Activated T-cell treated with anti-CD3 and anti-CD28 coated beads, Interleukin-2, amount 50 U/mL, for 24 hours (primary cell): ENCODE measurements around the gene PPP2R2C.

ENCODE experiments used
- DNase-seq: peaks from one replicate; pipeline ENCODE4 v3.0.0-alpha.2; 2020
- H3K27ac Mint-ChIP-seq: 2 replicates; pipeline ENCODE4 v1.8.0; 2020; ENCODE audit warnings: mild to moderate bottlenecking, mixed read lengths
- H3K27me3 Mint-ChIP-seq: 2 replicates; pipeline ENCODE4 v1.8.0; 2020; ENCODE audit warnings: mixed read lengths
- H3K36me3 Mint-ChIP-seq: 2 replicates; pipeline ENCODE4 v1.8.0; 2020; ENCODE audit warnings: low read depth, mixed read lengths
- H3K4me1 Mint-ChIP-seq: 2 replicates; pipeline ENCODE4 v1.8.0; 2020; ENCODE audit warnings: low read depth, mixed read lengths
- H3K4me3 Mint-ChIP-seq: 2 replicates; pipeline ENCODE4 v1.8.0; 2020; ENCODE audit warnings: mild to moderate bottlenecking, moderate library complexity, mixed read lengths
- H3K9me3 Mint-ChIP-seq: 2 replicates; pipeline ENCODE4 v1.8.0; 2020; ENCODE audit warnings: mixed read lengths

PPP2R2C gene

DNA sequence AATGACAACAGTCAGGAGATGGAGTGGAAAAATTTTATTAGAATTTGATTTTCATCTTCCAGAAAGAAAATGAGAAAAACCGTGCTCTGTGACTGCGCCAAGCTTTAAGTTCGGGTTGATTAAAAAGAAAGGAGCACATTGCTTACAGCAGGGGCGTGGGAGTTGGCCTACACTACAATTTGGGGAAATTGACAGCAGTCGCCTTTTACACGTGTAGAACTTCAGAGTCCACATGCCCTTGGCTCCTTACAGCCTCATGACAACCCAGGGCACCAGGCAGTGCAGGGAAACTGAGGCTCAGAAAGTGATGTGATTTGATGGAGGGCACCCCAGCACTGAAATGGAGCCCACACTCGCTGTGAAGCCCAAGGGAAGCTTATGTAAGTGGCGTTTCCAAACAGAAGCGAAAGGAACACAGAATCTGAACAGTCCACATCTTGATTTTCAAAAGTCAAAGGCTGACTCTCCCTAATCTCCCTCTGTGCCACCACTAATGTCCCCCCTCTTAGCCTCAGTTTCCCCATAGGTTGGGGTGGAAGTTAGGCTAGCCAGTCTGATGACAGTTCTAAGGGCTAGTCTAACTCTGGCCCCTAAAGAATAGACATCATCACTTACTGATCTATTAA, 5.5 kb downstream of the PPP2R2C start:
- H3K27me3 Mint-ChIP-seq, result peaks cover 68% of the 10 kb centered on the region
- peaks cover 4% of the 10 kb centered on the region for H3K4me1 Mint-ChIP-seq
- no peak for DNase-seq
- no peaks in the 10 kb centered on the region for H3K9me3 Mint-ChIP-seq
- H3K36me3 Mint-ChIP-seq, result no peaks in the 10 kb centered on the region
- no peak overlapping the region for H3K4me3 Mint-ChIP-seq
- no peak overlapping the region for H3K27ac Mint-ChIP-seq

DNA sequence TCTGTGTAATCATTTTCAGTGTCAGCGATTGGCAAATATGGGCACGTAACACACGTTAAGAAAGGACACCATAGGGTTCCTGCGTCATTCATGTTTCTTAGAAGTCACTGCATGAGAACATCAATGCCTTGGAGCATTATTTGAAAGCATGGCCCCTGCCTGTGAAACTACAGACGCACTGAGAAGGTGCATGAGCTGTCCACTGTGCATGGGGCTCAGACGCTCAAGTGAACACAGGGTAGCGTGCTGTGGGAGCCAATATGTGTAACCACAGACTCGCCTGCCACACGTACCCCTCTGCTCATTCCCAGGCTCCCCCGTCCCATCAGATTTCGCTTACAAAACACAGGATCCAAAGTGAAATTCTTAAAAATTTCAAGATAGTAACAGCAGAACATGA, 6.5 kb downstream of the PPP2R2C start:
- H3K27ac Mint-ChIP-seq, result no peak overlapping the region
- H3K36me3 Mint-ChIP-seq, result no peaks in the 10 kb centered on the region
- no peak overlapping the region for H3K4me3 Mint-ChIP-seq
- DNase-seq, result no peak
- H3K9me3 Mint-ChIP-seq, result no peaks in the 10 kb centered on the region
- peaks cover 4% of the 10 kb centered on the region for H3K4me1 Mint-ChIP-seq
- H3K27me3 Mint-ChIP-seq, result peaks cover 71% of the 10 kb centered on the region

DNA sequence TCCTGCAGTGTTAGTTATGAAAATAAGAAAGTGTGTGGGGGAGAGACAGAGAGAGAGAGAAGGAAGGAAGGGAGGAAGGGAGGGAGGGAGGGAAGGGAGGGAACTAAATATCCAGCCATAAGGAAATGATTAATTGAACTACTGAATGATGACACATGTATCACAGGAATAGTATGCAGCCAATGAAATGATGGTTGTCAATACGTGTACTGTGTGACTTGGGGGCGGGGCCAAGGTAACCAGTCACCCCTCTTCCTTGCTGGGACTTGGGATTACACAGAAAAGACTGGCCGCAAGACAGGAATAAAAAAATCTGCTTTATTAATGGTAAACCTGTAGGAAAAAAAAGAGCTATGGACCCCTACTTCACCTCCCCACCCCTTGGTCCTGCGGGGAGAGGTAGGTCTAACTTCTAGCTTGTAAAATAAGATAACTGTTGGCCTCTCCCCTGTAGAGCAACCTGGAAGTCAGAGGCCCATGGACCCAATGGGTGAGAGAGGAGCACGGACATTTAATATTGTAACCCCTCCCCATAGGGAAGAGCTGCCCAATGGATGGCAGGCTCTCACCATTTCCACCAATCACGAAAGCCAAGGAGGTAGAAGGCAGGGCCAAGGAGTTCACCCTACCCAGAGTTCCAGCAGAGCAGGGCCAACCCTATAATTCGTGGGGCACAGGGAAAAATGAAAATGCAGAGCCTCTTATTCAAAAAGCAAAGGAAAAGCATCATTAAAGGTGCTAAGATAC, 7.4 kb downstream of the PPP2R2C start:
- no peak overlapping the region for H3K4me3 Mint-ChIP-seq
- H3K27me3 Mint-ChIP-seq, result peaks cover 73% of the 10 kb centered on the region
- no peaks in the 10 kb centered on the region for H3K36me3 Mint-ChIP-seq

DNA sequence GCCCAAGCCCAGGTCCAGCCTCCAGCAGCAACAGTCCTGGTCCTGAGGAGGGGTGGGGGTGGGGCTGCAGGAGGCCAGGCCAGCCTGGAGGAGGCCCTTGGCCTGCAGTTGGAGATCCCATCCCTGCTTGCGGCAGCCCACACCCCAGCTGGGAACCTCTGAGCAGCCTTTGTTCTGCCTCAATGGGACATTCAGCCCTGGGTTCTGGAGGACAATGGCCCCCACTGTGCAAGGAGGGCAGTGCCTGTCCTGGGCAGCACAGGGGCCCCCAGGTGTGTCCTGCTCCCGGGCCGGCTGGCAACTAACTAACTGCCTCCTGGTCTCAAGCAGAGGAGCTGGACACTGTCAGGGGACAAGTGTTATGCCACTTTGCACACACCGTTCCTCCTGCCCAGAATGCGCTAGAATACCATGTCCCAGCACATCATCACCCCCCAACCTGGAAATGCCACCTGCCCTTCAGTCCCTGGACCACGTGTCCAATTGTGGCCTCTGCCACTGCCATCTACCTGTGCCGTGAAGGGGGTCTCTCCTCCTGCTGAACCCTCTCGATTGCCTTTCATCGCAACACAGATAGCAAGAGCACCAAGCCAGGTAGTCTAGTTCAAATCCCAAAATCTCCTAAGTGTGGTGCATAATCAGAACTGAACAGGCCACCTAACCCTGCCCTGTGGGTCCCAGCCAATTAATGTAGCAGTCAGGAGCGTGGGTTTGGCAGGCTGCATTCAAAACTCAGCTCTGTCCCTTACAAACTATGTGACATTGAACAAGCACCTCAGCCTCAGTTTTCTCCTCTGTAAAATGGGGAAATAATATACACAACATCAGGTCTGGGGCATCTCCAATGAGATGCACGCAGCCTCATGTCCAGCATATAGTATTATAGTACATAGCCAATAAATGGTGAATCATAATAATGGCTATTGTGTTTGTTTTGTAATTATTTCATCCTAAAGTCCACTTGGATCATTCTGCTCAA, 8.8 kb downstream of the PPP2R2C start:
- Mint-ChIP-seq H3K9me3 (no peaks in the 10 kb centered on the region), H3K4me1 (no peaks in the 10 kb centered on the region)
- peak; percentile 11 for DNase-seq

More for the DNA sequence above, 7.4 kb downstream of the PPP2R2C start:
- no peak for DNase-seq
- no peaks in the 10 kb centered on the region for H3K4me1 Mint-ChIP-seq
- H3K9me3 Mint-ChIP-seq, result no peaks in the 10 kb centered on the region
- H3K27ac Mint-ChIP-seq, result no peak overlapping the region

DNA sequence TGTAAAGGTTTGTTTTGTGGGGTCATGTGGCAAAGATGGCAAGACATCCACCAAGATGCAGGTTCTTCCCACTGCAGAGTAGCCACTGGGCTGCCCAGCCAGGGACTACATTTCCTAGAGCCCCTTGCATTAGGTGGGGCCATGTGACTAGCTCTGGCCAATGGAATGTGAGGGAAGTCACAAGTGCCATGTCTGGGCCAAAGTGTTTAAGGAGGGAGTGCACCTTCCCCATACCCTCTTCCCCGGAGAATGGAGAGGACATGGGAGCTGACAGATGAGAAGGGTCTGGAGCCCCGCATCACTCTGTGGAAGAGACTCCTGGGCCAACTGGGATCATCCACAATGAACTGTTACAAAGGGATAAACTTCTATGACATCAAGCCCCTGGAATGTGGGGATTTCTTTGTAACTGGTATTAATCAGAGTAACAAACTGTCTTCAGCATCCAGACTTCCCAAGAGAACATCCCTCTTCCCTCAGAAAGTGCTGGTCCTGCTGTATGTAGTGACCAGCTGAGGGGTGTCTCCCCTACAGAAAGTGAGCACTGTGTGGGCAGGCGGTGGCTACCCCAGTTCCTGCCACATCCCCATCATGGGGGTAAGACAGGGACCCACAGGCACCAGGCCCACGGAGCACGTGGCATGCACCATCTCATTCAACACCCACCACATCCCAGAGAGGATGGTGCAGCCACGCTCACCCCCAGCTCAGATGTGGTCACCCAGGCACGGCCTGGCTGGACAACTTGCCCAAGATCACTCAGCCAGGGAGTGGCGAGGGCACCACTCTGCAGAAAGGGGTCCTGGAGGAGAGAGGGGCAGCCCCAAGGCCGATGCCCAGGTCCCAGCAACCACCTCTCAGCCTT, 10.9 kb downstream of the PPP2R2C start:
- peak; percentile 12 for DNase-seq
- no peak overlapping the region for H3K4me3 Mint-ChIP-seq
- H3K36me3 Mint-ChIP-seq, result no peaks in the 10 kb centered on the region
- H3K27me3 Mint-ChIP-seq, result peaks cover 55% of the 10 kb centered on the region
- no peaks in the 10 kb centered on the region for H3K9me3 Mint-ChIP-seq
- no peaks in the 10 kb centered on the region for H3K4me1 Mint-ChIP-seq
- no peak overlapping the region for H3K27ac Mint-ChIP-seq

More for the DNA sequence above, 8.8 kb downstream of the PPP2R2C start:
- Mint-ChIP-seq H3K27ac (no peak overlapping the region), H3K27me3 (peaks cover 67% of the 10 kb centered on the region), H3K36me3 (no peaks in the 10 kb centered on the region), H3K4me3 (no peak overlapping the region)

DNA sequence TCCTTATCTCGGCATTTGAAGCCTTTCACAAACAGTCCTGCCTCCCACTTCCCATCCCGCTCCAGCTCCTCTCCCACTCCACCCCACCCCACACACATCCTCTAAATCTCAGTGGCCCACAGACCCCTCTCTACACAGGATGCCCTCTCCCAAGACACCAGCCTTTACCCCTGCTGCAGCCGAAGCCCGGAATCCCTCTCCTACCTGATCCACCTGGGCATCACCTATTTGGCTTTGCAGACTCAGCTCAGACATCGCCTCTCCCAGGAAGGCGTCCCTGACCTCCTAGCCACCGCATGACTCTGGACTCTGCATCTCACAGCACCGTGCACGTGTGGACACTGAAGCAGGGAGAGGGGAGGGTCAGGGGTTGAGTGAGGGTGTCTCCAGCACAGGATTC, 11.5 kb downstream of the PPP2R2C start:
- no peaks in the 10 kb centered on the region for H3K36me3 Mint-ChIP-seq
- H3K27ac Mint-ChIP-seq, result no peak overlapping the region
- no peak overlapping the region for H3K4me3 Mint-ChIP-seq
- peaks cover 51% of the 10 kb centered on the region for H3K27me3 Mint-ChIP-seq
- no peaks in the 10 kb centered on the region for H3K4me1 Mint-ChIP-seq
- no peaks in the 10 kb centered on the region for H3K9me3 Mint-ChIP-seq
- no peak for DNase-seq

DNA sequence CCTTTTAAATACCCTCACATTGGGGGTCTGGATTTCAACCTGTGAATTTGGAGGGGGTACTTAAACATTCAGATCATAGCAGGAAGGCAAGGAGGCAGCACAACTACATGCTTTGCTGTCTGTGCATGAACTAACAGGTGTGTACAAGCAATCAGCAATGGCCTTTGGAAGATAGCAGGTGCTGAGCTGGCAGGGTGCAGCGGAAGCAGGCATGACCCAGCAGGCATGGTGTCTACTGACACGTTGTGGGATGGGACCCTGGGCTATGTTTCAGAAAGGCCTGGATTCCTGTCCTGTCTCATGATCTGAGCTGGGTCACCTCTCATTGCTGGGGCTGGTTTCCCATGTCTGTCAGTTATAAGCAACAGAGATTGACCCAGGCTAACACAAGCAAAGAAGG, 13.9 kb downstream of the PPP2R2C start:
- no peak overlapping the region for H3K27ac Mint-ChIP-seq
- peaks cover 49% of the 10 kb centered on the region for H3K27me3 Mint-ChIP-seq
- H3K9me3 Mint-ChIP-seq, result no peaks in the 10 kb centered on the region
- DNase-seq, result no peak
- no peaks in the 10 kb centered on the region for H3K4me1 Mint-ChIP-seq
- no peak overlapping the region for H3K4me3 Mint-ChIP-seq
- no peaks in the 10 kb centered on the region for H3K36me3 Mint-ChIP-seq

DNA sequence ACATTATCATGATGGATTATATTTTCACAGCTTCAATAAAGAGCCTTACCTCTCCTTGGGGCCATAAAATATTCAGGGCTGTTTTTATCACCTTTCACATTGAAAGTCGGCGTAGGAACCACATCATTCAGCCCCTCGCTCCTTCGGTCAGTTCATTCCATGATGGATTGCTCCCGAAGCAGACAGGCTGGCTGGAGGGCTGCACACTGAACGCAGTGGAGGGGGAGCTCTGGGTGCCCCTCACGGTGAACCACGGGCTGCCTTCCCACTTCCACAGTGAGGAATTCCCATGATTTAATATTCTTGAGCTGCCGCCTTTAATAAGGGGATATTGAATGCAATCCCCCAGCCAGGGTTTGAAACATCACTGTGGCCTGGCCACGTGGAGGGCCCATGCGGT, 16.0 kb downstream of the PPP2R2C start:
- no peaks in the 10 kb centered on the region for H3K36me3 Mint-ChIP-seq
- H3K4me1 Mint-ChIP-seq, result no peaks in the 10 kb centered on the region
- peaks cover 45% of the 10 kb centered on the region for H3K27me3 Mint-ChIP-seq
- no peak overlapping the region for H3K4me3 Mint-ChIP-seq
- no peak for DNase-seq
- no peak overlapping the region for H3K27ac Mint-ChIP-seq
- no peaks in the 10 kb centered on the region for H3K9me3 Mint-ChIP-seq

DNA sequence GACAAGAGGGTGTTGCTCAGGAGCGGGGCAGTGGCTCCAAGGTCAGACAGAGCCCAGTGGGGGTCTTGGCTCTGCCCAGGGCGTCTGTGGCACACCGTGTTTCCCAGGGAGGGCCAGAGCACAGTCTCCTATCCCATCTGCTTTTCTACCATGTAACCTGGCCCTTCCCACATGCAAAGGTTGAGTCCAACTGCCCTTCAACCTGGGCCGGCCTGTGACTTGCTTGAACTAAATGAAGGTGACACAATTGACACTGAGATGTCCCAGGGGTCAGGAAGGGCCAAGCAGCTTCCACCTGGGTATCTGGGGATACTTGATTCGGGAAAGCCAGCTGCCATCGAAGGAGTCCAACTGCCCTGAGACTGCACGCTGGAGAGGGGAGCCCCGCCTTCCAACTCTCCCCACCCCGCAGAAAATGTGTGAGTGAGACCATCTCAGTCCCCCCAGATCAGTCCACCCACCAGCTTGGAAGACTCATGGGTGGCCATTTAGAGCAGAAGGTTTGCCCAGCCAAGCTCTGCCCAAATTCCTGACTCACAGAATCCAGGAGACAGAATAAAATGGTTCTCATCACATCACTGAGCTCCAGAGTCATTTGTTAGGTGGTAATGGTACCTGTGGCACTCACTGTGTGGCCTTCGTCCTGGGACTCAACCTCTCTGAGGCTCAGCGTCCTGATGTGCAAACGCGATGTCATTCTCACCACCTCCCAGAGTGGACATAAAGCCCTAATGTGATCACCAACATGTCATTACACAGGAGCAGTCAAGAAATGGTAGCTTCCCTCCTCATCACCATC, 18.1 kb downstream of the PPP2R2C start:
- Mint-ChIP-seq H3K4me3 (no peak overlapping the region), H3K9me3 (no peaks in the 10 kb centered on the region), H3K4me1 (no peaks in the 10 kb centered on the region), H3K27ac (no peak overlapping the region), H3K27me3 (peaks cover 28% of the 10 kb centered on the region), H3K36me3 (no peaks in the 10 kb centered on the region)
- no peak for DNase-seq

DNA sequence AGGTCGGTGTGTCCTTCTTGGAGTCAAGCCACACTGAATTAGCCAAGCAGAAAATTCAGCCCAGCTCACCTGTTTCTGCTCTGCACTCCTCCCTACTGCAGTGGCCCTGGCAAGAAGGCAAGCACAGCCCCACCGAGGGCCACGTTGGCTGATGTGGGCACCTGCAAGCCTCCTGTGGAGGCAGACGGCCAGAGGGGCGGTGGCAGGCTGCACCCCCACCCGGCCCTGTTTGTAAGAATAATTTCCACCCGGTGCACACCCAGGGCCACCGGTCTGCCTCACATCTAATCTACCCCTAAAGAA, 18.8 kb downstream of the PPP2R2C start:
- DNase-seq, result no peak
- H3K36me3 Mint-ChIP-seq, result no peaks in the 10 kb centered on the region
- no peaks in the 10 kb centered on the region for H3K4me1 Mint-ChIP-seq

DNA sequence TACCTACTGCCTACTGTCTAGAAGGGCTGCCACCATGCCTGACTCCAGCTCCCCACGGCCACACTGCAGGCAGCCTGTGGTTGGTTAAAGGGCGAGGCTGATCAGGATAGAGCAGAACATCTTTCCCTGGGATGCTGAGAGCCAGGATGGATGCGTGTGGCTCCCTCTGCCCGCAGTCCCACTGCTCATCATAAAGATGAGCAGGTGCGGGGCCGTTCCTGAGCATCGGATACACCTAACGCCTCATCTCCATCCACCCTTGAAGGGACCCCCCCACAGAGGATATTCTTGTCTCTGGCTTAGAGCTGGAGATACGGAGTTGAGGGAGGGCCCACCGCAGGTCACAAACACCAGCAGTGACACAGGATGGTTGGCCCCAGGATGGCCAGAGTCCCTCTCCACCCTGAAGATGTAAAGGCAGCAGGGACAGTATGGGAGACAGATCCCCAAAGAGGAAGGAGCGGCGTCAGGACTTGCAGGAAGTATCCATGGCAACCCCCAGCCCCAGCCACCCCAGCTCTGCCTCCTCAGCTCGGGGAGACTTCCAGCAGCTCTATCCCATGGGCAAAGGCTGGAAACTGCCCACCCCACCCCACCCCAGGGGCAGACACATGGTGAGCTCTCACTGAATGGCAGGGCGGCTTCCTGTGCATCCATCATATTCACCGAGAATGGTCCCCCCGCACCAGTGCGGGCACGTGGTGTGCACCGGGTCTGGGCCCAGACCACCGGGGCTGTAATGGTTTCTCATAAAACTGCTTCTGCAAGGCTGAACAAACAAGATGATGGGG, 19.3 kb downstream of the PPP2R2C start:
- H3K4me3 Mint-ChIP-seq, result no peak overlapping the region
- no peaks in the 10 kb centered on the region for H3K36me3 Mint-ChIP-seq
- no peaks in the 10 kb centered on the region for H3K9me3 Mint-ChIP-seq
- no peaks in the 10 kb centered on the region for H3K4me1 Mint-ChIP-seq
- H3K27me3 Mint-ChIP-seq, result peaks cover 21% of the 10 kb centered on the region
- DNase-seq, result no peak
- no peak overlapping the region for H3K27ac Mint-ChIP-seq

More for the DNA sequence above, 18.8 kb downstream of the PPP2R2C start:
- H3K27ac Mint-ChIP-seq, result no peak overlapping the region
- peaks cover 26% of the 10 kb centered on the region for H3K27me3 Mint-ChIP-seq
- H3K9me3 Mint-ChIP-seq, result no peaks in the 10 kb centered on the region
- H3K4me3 Mint-ChIP-seq, result no peak overlapping the region

DNA sequence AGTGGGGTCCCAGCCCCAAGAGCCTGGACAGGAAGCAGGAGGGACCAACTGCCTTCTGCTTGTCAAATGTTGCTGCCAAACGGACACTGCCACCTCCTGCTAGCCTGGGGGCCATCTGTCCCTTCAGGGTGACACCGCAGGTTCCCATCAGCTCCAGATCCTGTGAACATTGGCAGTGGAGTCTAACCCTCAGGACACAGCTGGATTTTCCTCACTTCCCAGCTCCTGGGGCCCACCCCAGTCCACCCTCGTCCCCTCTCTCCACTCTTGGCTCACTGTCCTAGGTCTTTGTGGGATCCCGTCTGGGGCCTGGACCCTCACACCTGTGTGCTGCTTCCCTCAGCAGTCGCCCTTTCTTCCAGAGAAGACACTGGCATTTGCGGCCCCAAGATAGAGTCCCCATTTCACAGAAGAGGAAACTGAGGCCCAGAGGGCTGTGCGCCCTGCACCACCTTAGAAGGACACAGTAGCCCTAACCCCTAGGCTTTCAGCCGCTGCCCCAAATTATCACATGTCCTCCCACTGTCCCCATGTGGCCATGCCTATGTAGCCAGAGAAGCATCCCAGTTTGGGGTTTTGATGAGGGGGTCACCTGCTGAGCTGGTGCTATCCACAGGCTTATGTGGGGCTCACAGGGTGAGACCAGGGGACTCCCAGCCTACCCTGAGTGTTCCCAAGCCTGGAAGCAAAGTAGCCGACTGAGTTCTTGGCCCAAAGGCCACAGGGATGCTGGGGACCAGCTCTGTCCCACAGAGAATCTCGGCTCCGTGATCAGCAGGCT, 20.1 kb downstream of the PPP2R2C start:
- Mint-ChIP-seq H3K27me3 (peaks cover 23% of the 10 kb centered on the region), H3K27ac (no peak overlapping the region), H3K36me3 (no peaks in the 10 kb centered on the region), H3K4me3 (no peak overlapping the region), H3K4me1 (no peaks in the 10 kb centered on the region), H3K9me3 (no peaks in the 10 kb centered on the region)
- no peak for DNase-seq
